GM19452 (cell line): ENCODE measurements around the gene SCRN1.

Experiments
- ATAC-seq: cut with Tn5 transposase; IDR thresholded peaks from one replicate; pipeline ENCODE4 v1.9.1; 2021; ENCODE audit not compliant: unreplicated experiment

The SCRN1 gene

DNA sequence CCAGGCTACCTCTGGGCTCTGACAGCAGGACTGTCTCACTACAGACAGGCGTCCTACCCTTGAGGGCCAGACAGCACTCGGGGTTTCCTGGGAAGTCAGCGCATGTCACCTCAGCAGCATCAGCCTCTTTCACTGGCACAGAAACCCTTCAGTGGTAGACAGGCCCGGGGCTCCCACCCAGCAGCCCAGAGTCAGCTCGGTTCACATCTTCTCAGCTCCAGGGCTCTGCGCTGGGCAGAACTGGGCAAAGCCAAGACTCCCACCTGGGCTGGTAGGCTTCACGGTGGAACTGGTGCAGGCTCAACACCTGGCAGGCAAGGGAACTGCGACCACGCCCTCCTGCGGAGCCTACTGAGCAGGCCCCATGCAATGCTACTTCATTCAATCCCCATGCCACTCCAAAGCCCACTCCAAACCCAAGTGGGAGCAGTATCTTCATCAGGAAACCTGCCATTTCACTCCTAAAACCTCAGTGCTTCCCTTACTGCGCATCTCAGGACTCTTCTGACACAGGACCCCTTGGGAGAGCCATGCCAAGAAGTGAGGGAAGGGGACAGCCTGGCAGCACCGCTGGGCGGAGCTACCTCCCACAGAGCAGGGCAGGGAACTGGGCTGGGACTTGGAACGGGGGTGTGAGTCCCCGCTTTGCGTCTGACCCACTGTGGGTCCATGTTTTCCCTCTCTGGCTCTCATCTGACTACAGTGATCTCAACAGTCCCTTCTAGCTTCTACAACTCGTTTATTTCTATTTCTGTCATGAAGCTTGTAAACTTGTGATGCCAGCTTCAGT lies 60.4 kb downstream of the SCRN1 start:
- ATAC-seq, result no peak

DNA sequence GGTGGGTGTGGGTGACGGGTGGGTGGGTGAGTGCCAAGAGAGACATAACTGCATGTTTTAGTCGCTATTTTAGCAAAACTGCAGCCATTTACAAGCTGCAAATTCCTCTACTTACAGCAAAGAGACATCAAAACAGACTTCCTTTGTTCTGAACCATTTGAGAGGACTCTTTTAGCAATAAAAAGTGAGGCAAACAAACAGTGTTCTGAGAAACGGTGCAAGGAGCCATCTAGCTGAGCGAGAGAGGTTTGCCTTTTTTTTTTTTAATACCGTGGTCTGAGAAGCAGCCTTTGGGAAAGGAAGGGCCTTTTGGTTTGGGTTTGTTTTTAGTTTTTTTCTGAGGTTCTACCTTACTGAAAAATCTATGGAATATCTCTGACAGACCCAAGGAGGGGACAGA lies 62.9 kb downstream of the SCRN1 start:
- no peak for ATAC-seq

- no peak for ATAC-seq
These were observed 63.4 kb downstream of the SCRN1 start for GRCh38 chr7:29926216-29926615.

- ATAC-seq, result no peak
These were observed 64.9 kb downstream of the SCRN1 start for GRCh38 chr7:29924684-29925083.

DNA sequence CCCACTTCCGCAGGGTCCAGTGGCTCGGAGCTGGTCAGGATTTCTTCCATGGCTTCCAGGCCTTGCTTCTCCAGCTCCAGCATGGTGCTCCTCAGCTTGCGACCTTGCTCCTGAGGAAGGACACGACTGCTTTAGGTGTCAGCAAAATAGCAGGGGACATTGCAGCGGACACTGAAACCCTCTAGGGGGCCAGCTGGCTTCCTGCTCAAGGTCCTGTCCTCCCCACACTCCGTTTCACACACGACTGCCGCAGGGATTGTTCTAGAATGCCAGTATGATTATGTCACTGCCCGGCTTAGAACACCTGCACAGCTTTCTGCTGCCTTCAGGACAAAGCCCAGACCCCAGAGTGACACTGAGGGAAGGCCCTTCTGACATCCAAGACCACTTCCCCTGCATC lies 65.6 kb downstream of the SCRN1 start:
- no peak for ATAC-seq

- ATAC-seq, result no peak
These were observed 66.5 kb downstream of the SCRN1 start for GRCh38 chr7:29922921-29923700.

- ATAC-seq, result peak; percentile 85
These were observed 68.1 kb downstream of the SCRN1 start for GRCh38 chr7:29921404-29922010.

DNA sequence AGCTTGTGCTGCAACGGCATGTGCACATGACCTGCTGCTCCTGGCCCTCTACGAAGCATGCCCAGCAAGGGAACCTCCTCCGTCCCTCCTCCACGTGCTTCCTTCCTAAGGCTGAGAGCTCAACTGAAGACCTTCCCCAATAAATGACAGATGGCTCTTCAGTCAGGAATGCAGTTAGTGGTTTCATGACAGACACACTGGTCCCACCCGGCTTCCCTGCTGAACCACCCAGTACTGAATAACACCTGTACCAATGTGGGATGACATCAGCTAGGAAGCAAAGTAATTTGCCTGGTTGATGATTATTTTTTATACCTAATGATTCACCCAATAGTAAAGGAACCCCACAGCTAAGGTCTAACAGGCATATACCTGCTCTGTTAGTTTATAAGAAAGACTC lies 69.1 kb downstream of the SCRN1 start:
- ATAC-seq, result no peak

- no peak for ATAC-seq
These were observed 69.8 kb downstream of the SCRN1 start for GRCh38 chr7:29919790-29920189.

- no peak for ATAC-seq
These were observed 70.8 kb downstream of the SCRN1 start for GRCh38 chr7:29918850-29919249.

- ATAC-seq, result no peak
These were observed 72.0 kb downstream of the SCRN1 start for GRCh38 chr7:29917641-29918040.

DNA sequence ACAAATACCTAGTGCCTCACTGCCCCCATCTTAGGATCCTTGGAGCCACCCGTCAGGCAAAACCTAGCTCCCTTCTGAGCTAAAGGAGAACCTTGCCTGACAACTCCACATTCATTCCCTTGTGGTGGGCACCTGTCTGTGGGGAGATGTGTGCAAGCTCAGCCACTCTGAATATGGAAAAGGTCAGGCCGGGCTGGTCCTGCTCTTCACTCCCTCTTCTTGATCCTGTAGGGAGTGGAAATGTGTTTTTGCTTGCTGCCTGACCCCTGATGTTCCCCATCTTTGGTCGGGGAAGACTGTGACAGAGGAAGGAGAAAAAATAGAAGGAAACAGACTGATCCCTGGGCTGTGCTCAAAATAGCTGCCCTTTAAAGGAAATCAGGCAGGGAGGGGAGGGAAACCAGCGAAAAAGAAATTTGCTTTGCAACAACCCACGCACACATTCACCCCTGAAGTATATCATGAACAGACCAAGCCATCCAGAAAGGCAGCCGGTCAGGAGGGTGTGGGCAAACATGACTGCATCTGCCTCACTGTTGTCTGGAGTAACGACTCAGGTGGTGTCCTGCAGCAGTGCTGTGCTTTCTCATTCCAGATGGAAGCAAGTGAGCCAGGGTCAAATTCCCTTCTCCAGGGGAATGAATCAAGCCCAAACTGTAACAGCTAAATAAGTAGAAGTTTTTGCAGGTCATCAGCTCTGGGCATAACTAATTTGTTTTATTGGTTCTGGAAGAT lies 74.0 kb downstream of the SCRN1 start:
- ATAC-seq, result no peak

DNA sequence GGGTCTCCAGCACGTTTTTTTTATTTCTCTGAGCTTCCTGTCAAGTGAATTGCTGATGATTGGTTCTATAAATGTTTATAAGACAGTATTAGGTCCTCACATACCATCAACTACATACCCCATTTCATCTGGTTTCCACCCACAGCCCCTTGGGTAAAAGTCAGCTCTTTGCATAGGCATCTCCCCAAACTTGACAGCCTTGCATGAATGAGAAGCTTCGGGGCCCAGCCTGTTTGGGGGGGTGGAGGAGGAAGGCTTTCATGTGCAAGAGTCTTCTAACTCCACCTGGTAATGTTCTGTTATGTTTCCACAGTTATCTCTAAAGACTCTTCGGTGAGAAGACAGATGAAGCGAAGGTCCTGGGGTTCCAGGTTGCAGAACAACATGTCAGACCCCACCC lies 75.4 kb downstream of the SCRN1 start:
- ATAC-seq, result no peak

- no peak for ATAC-seq
These were observed 83.2 kb downstream of the SCRN1 start for GRCh38 chr7:29906200-29907022.

DNA sequence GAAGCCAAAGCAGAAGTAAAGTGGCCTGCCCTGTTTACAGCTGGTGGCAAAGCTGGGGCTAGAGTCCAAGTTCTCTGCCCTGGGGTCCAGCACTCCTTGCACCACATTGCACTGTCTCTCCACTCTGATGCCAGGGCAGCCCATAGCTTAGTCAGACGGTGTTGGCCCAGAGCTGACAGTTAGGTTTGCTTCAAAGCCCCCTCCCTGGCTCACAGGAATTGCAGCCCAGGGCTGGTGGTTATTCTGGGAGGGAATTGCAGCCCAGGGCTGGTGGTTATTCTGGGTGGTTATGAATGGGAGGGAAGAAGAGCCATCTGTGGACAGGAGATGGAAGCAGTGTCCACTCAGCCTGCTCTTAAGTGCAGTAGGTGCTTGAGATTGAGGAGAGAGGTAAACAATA lies 88.9 kb downstream of the SCRN1 start:
- no peak for ATAC-seq

DNA sequence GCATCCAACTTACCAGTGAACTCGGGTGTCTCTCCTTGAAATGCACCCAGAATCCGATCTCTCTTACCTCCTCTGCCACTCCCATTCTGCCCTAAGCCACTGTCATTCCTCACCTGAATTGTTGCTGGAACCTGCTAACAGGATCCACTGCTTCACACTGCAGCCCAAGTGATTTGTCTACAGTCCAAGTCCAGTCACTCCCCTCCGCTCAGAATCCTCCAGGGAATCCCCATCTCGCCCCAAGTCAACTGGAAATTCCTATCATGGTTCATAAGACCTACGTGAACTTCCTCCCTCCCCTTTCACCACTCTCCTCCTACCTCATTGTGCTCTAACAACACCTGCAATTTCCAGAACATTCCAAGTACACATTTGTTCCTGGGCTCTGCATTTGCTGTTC lies 91.3 kb downstream of the SCRN1 start:
- ATAC-seq, result no peak

DNA sequence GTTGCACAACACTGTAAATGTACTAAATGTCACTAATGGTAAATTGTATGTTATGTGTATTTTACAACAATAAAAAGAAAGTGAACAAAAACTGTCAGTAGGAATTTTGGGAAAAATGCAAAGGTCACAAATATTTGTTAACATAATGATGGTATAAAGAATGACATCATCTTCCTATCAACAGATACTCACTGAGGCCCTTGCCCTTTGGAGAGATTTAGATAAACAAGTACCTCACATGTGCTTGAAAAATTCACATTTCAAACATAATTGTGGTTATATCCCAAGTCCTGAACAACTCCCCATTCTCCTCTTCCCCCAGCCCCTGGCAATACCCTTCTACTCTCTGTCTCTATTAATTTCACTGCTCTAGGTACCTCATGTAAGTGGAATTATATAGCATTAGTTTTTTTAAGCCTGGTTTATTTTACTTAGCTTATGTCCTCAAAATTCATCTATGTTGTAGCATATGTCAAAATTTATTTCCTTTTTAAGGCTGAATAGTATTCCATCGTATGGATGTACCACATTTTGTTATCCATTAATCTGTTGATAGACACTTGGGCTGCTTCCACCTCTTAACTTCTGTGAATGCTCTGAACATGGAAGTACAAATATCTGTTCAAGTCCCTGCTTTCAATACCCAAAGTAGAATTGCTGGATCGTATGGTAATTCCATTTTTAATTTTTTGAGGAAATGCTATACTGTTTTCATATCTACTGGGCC lies 92.8 kb downstream of the SCRN1 start:
- ATAC-seq, result no peak

GRCh38 chr7:29895559-29895958 lies 94.0 kb downstream of the SCRN1 start:
- ATAC-seq, result no peak

- no peak for ATAC-seq
These were observed 95.3 kb downstream of the SCRN1 start for GRCh38 chr7:29894256-29894655.
